ENCODE measurements around the gene CALML5. TPM values are rescaled to one million over a fixed set of nuclear protein-coding genes. Genes with fewer than 3 reads are reported as not detected.

Gene CALML5
- total RNA-seq, 1 experiment from 2014 or later = not detected

DNA sequence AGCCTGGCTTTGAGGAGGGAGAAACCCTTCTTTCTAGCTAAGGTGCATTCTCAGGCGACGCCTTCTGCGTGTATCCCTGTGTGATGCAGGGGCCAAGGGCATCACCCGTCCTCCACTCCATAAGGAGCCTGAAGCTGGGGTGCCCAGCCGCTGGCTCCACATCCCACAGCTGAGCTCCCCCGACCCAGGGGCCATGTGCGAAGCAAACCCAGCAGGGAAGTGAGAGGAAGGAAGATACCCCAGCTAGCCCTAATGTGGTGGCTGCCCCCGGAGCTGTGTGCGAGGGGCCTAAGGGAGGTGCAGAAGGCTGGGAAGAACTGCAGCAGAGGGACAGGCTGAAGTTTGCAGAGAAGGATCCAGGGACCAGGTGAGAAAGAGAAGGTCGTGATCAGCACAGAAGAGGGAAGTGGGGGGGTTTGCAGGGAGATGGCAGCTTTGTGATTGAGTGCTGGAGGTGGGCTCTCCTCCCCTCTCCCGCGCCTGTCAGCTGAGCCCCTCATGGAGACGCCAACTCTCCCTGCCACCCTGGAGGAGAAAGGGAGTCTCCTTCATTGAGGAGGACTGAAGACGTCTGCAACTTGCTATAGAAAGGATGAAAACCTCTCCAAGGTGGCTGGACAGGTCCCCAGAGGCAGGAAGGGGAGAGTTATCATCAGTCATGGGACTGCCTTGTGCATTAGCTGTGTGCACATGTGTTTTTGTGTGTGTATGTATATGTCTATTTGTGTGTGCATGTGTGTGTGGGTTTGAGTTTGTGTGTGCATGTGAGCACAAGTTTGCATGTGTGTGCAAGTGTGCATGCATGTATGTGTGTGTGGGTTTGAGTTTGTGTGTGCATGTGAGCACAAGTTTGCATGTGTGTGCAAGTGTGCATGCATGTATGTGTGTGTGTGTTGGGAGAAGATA lies 3.5 kb upstream of the CALML5 start:
- no peak for DNase-seq
- Histone ChIP-seq H3K4me3 (no peak overlapping the region), H3K27me3 (no peaks in the 10 kb centered on the region), H3K4me1 (no peaks in the 10 kb centered on the region), H3K36me3 (no peaks in the 10 kb centered on the region), H3K27ac (no peak overlapping the region), H3K9me3 (replicated peaks) (no peaks in the 10 kb centered on the region)

DNA sequence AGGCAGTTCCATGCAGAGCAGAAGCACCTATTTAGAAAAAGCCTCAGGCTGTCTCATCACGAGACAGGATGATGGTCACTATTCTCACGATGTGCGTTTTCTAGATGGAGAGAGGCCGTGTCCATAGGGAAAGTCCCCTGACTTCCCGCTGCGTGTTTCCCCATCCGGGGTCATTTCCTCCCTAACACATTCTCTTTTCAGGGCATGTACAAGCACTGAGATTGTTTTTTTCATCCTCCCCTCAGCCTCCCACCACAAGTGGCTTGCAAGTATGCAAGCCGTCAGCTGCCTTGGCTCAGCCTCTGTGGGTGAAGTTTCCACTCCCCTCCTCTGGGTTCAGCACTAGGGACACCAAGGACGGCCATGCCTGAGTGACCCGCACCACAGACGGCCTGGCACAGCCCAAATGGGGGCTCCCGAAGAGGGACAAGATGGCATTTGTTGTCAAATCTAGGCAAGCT lies 2.7 kb upstream of the CALML5 start:
- H3K4me3 ChIP-seq = no peak overlapping the region
- no peaks in the 10 kb centered on the region for H3K27me3 ChIP-seq
- H3K36me3 ChIP-seq = no peaks in the 10 kb centered on the region
- DNase-seq = no peak
- H3K4me1 ChIP-seq = no peaks in the 10 kb centered on the region
- H3K9me3 ChIP-seq (replicated peaks) = no peaks in the 10 kb centered on the region
- no peak overlapping the region for H3K27ac ChIP-seq

DNA sequence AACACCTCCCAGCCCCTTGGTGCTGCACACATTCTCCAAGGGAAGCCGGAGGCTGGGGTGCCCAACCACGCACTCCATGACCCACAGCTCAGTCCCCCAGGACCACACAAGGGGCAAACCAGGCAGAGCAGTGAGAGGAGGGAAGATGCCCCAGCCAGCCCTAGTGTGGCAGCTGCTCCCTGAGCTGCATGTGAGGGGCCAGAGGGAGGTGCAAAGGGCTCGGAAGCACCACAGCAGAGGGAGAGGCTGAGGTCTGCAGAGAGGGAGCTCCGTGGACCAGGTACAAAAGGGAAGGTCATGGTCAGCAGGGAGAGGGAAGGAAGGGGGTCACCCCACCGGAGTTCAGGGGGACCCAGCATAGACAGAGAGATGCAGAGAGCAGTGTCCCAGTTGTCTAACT lies 1.5 kb upstream of the CALML5 start:
- no peak overlapping the region for H3K4me3 ChIP-seq
- no peak overlapping the region for H3K27ac ChIP-seq
- peak in 1 of 2 experiments; percentile 20 for DNase-seq
- H3K27me3 ChIP-seq = no peaks in the 10 kb centered on the region
- no peaks in the 10 kb centered on the region for H3K9me3 ChIP-seq (replicated peaks)
- H3K4me1 ChIP-seq = no peaks in the 10 kb centered on the region
- H3K36me3 ChIP-seq = no peaks in the 10 kb centered on the region

DNA sequence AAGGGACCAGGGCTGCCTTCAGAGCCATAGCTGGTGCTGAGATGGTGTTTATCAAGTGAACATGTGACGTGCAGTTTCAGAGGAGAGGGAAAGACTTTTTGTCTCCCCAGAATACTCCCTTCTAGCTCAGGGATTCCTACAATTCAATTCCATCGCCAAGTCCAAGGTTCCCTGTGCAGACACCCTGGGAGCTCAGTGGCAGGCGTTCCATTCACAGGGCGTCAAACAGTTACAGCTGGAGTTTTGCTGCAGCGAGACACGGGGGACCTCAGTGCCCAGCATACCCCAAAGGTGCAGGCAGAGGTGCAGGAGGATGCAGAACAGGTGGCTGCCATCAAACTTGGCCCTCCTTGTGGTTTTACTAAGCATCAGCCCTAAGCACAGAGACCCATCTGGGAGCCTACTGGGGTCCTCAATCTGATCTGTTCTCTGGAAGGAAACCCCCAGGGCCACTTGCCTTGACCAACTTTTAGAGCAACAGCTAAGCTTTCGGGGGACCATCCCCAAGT lies 846 bp upstream of the CALML5 start:
- no peak for DNase-seq
- no peaks in the 10 kb centered on the region for H3K4me1 ChIP-seq
- H3K36me3 ChIP-seq = no peaks in the 10 kb centered on the region
- no peak overlapping the region for H3K27ac ChIP-seq
- H3K27me3 ChIP-seq = no peaks in the 10 kb centered on the region
- no peak overlapping the region for H3K4me3 ChIP-seq
- H3K9me3 ChIP-seq (replicated peaks) = no peaks in the 10 kb centered on the region

DNA sequence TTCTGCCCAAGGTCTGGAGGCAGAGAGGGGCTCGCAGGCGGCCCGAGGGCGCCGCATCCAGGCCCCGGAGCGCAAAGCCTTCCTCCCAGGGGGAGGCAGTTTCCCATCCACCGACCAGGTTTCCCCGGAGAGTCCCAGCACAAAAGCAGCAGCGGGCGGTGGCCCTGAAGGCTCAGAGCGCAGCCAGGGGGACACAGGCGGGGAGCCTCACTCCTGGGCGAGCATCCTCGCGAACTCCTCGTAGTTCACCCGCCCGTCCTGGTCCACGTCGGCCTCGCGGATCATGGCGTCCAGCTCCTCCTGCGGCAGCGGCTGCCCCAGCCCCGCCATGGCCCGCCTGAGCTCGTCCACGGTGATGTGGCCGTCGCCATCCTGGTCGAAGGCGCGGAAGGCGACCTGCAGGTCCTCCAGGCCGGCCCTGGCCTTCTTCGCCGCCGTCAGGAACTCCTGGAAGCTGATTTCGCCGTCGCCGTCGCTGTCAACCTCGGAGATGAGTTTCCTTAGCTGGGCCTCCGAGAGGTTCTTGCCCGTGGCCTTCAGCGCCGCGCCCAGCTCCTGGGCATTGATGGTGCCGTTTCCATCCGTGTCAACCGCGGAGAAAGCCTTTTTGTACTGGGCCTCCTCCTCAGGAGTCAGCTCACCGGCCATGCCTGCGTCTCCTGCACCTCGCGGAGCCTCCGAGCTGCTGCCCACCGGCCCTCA lies 428 bp downstream of the CALML5 start:
- H3K9me3 ChIP-seq (replicated peaks) = no peaks in the 10 kb centered on the region
- DNase-seq = no peak
- no peaks in the 10 kb centered on the region for H3K4me1 ChIP-seq
- no peaks in the 10 kb centered on the region for H3K36me3 ChIP-seq
- H3K27me3 ChIP-seq = no peaks in the 10 kb centered on the region
- no peak overlapping the region for H3K4me3 ChIP-seq
- no peak overlapping the region for H3K27ac ChIP-seq

DNA sequence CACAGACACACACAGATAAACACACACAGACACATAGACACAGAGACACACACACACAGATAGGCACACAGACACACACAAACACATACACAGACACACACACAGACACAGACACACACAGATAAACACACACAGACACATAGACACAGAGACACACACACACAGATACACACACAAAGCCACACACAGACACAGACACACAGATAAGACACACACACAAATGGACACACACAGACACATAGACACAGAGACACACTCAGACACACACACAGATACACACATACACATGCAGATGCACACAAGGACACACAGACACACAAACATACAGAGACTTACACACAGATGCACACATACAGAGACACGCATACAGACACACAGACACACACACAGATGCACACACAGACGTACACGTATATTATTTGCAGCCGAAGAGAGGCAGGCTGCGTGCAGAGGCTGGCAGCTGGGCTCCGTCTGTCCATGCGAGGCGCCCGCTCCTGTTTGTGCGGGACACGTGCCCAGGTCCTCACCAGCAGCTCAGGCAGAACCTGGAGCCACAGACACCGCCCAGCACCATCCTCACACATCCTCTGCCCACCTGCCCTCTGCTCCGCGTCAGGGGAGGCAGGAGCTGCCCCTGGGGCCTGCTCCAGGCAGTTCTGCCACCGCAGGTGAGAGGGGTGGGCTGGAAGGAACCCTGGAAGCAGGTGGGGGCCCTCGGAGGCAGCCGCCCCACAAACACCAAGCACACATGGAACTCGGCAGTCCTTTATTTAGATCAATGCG lies 1.2 kb downstream of the CALML5 start:
- no peak overlapping the region for H3K4me3 ChIP-seq
- no peaks in the 10 kb centered on the region for H3K4me1 ChIP-seq
- DNase-seq = no peak
- no peaks in the 10 kb centered on the region for H3K36me3 ChIP-seq
- H3K27me3 ChIP-seq = no peaks in the 10 kb centered on the region
- no peaks in the 10 kb centered on the region for H3K9me3 ChIP-seq (replicated peaks)
- H3K27ac ChIP-seq = no peak overlapping the region

DNA sequence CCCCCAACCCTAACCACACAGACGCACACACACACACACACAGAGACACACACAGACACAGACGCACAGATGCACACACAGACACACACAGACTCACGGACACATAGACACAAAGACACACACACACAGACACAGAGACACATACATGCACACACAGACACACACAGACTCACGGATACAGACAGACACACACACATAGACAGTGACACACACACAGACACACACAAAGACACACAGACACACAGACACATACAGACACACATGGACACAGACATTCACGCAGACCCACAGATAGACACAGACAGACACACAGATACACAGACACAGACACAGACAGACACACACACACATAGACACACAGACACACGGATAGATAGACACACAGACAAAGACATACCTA lies 2.1 kb downstream of the CALML5 start:
- no peaks in the 10 kb centered on the region for H3K9me3 ChIP-seq (replicated peaks)
- no peak overlapping the region for H3K27ac ChIP-seq
- no peak overlapping the region for H3K4me3 ChIP-seq
- no peaks in the 10 kb centered on the region for H3K27me3 ChIP-seq
- no peaks in the 10 kb centered on the region for H3K4me1 ChIP-seq
- no peaks in the 10 kb centered on the region for H3K36me3 ChIP-seq
- DNase-seq = no peak

DNA sequence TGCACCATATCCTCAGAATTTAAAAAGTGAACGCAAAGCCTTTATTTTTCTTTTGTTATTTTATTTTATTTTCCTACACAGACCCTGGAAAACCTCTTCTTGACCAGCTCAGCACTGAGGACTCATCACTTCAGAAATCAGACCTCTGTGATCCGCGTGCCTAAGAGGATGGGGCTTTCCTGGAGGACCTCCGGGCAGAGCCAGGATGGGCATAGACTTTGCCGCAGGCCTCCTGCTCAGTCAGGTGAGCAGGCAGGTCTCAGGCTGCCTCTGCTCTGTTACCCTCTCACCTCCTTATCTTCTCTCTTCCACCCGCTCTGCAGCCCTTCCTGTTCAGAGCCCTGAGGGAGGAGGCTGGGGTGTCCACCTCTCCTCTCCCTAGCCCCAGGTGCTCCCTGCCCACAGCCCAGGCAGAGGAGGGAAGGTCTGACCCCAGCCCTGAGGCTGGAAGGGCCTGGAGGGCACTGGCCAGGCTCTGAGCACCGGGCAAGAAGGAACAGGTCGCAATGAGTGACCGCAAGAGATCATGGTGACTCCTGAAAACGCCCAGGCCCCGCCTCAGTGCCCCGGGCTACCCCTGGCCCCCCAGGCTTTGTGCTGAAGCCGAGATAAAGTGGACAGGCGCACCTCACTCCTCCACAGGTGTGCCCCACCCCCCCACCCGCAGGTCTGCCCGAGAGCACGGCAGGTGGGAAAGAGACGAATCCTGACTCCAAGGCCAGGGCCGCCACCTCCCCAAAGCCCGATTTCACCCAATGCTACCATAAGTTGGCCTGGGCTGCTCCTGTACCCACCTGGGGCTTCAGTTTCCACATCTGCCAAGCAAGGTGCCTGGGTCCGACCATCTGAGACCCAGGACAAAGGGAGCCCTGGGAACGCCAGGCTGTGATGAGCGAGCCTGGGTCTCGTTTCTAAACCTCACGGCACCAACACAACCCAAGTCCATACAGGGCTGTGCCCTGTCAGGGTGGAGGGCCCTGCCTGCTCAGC lies 2.8 kb downstream of the CALML5 start:
- H3K27me3 ChIP-seq = no peaks in the 10 kb centered on the region
- no peak overlapping the region for H3K4me3 ChIP-seq
- no peak overlapping the region for H3K27ac ChIP-seq
- DNase-seq = no peak
- H3K4me1 ChIP-seq = no peaks in the 10 kb centered on the region
- H3K36me3 ChIP-seq = no peaks in the 10 kb centered on the region
- H3K9me3 ChIP-seq (replicated peaks) = no peaks in the 10 kb centered on the region

DNA sequence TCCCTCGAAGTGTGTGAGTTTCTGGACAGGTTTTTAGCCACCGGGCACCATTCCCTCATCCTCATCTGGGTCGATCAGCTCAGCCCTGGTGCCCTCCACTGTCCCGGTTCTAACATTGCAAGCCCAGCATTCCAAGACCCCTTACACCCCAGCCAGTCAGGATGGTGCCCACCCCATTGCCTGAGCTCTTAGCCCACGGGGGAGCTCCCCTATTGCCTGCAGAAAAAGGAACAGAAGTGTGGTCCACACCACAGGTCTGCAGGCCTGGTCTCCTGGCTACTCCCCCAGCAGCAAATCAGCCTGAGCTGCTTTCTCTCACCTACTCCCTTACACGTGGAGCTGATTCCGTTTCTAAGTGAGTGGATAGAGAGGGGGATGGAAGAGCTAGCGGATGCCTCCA lies 4.8 kb downstream of the CALML5 start:
- no peak for DNase-seq
- Histone ChIP-seq H3K4me1 (no peaks in the 10 kb centered on the region), H3K4me3 (no peak overlapping the region), H3K9me3 (replicated peaks) (no peaks in the 10 kb centered on the region), H3K27me3 (no peaks in the 10 kb centered on the region), H3K36me3 (no peaks in the 10 kb centered on the region), H3K27ac (no peak overlapping the region)

DNA sequence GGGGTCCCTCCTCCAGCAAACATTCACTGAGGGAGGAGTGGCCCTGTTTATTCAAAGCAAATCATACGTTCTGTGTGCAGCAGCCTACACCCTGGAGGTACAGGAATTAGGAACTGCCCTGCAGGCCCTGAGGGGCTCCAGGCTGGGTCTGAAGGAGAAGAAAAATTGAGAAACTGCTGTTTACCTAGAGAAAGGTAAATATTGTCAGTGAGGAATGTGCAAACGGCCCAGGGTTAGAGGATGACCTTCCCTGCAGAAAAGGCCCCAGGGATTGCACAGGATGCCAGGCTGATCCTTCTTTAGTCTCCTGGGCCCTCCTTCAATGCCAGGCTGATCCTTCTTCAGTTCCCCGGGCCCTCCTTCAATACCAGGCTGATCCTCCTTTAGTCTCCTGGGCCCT lies 5.7 kb downstream of the CALML5 start:
- no peak overlapping the region for H3K4me3 ChIP-seq
- DNase-seq = no peak
- H3K27me3 ChIP-seq = no peaks in the 10 kb centered on the region
- H3K4me1 ChIP-seq = no peaks in the 10 kb centered on the region
- no peaks in the 10 kb centered on the region for H3K36me3 ChIP-seq
- no peak overlapping the region for H3K27ac ChIP-seq
- no peaks in the 10 kb centered on the region for H3K9me3 ChIP-seq (replicated peaks)

DNA sequence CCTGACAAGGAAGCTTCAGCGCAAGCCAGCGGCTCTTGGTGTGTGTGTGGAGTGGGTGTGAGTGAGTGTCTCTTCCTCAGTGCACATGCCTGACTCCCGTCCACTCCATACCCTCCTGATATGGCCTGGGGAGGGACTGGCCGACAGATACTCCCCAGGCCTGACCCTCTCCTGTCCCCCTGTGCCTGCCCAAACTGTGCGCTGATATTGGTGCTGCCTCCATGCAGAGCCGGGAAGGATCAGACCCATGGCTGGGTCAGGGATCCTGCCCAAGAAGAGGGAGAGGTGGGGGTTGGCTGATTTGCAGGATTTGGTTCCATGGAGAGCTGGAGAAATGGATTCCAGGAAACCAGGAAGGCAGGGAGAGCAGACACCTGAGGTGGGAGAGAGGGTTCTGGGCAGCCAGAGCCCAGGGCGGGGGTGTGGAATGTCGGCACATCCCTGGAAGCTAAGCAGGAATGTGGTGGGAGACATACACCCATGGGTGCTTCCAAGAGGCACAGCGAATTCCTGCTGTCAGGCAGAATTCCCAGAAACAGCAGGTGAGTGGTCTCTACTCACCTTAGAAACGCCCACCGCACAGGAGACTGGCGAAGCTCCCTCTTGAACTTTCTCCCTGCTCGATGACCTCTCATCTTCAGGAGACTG lies 6.3 kb downstream of the CALML5 start:
- no peak for DNase-seq
- Histone ChIP-seq H3K4me1 (no peaks in the 10 kb centered on the region), H3K9me3 (replicated peaks) (no peaks in the 10 kb centered on the region), H3K4me3 (no peak overlapping the region), H3K27ac (no peak overlapping the region), H3K36me3 (no peaks in the 10 kb centered on the region), H3K27me3 (no peaks in the 10 kb centered on the region)

DNA sequence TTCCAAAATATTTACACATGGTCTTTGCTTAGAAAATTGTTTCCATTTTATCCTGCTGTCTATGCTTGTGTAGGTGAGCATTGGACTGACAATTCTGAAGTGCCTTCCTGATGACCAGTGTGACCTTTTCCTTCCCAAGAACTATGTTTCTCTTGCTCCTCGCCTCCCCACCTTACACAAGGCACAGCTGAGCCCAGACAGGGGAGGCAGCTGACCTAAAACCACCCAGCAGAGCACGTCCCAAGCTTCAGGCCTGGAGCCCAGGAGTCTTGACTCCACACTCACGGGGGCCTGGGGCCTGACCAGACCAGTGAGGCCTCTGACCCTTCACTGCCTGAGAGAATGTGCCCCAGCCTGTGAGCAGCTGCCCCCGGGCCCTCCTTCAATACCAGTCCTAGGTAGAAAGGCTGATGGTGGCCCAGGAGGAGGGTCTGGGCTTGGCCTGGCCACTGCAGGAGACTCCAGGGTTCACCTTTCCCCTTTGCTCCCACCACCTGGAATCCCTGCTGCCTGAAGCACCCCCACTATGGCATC lies 7.0 kb downstream of the CALML5 start:
- H3K4me3 ChIP-seq = no peak overlapping the region
- H3K4me1 ChIP-seq = no peaks in the 10 kb centered on the region
- H3K36me3 ChIP-seq = no peaks in the 10 kb centered on the region
- no peak overlapping the region for H3K27ac ChIP-seq
- no peaks in the 10 kb centered on the region for H3K27me3 ChIP-seq
- no peak for DNase-seq
- no peaks in the 10 kb centered on the region for H3K9me3 ChIP-seq (replicated peaks)

DNA sequence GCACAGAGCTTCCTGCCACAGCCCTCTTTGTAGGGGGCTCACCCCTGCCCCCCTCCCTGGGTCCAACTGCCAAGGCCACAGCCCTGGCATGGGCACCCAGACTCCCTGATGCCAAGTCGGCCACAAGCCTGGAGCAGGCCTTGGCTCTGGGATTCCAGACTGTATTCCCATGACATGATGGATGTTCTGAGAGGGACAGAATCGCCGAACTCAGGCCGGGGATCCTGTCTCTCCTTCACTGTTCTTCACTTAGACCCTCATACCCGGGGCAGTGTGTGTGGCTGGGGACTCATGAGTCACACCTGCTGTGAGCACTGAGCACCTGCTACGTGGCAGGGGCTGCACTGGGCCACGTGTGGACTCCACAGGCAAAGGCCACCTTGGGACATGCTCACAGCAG lies 7.9 kb downstream of the CALML5 start:
- peaks cover 3% of the 10 kb centered on the region for H3K4me1 ChIP-seq
- no peaks in the 10 kb centered on the region for H3K9me3 ChIP-seq (replicated peaks)
- no peak overlapping the region for H3K4me3 ChIP-seq
- no peaks in the 10 kb centered on the region for H3K36me3 ChIP-seq
- no peak for DNase-seq
- no peaks in the 10 kb centered on the region for H3K27me3 ChIP-seq
- no peak overlapping the region for H3K27ac ChIP-seq

Measured in SJCRH30 (cell line).